ENCODE measurements around the gene RUVBL2. TPM values are rescaled to one million over a fixed set of nuclear protein-coding genes. Genes with fewer than 3 reads are reported as not detected.
"Not testable (repeated sequence)": the region's sequence is repeated elsewhere in the genome, so short reads cannot be mapped to it uniquely, and the experiment has no call there.

RUVBL2 gene
- polyA plus RNA-seq, 3 donors = 40.1 to 44.4 (median 41.9) TPM

GRCh38 chr19:49020931-49021895, 27.5 kb downstream of the RUVBL2 start:
- no peaks in the 10 kb centered on the region for H3K9me3 ChIP-seq (replicated peaks in 1 of 2; ENCODE audit: control insufficient read depth in 1 of 2, insufficient read depth in 1 of 2, low read length in 2 of 2)
- Mint-ChIP-seq H3K36me3 (peaks cover 9 to 10% of the 10 kb centered on the region in 2 donors), H3K27ac (no peak overlapping the region), H3K4me1 (peaks cover 29% of the 10 kb centered on the region), H3K27me3 (ENCODE audit: low read depth in 3 of 3) (peaks cover 36 to 53% (median 50%) of the 10 kb centered on the region in 3 donors), H3K4me3 (peak overlapping the region in 1 of 2 donors; percentile 55), H3K9me3 (peaks cover 0 to 10% (median 5%) of the 10 kb centered on the region in 7 donors)
- intact Hi-C loops (cut with micrococcal nuclease) = no loop called here
- no peak overlapping the region for H3K27ac ChIP-seq (ENCODE audit: low read depth in 1 of 2, low read length in 2 of 2)
- H3K27me3 ChIP-seq (ENCODE audit: control insufficient read depth in 2 of 2, insufficient read depth in 2 of 2, low read length in 2 of 2) = peaks cover 14 to 49% of the 10 kb centered on the region in 2 donors
- TF ChIP-seq CTCF (IDR thresholded peaks at IDR 0.05) = no peak
- no peaks in the 10 kb centered on the region for H3K79me2 ChIP-seq (ENCODE audit: insufficient read depth, low read length)
- no peak overlapping the region for H3K4me2 ChIP-seq (replicated peaks; ENCODE audit: extremely low read depth, low read length, poor library complexity, severe bottlenecking)
- no peaks in the 10 kb centered on the region for H4K20me1 ChIP-seq (ENCODE audit: insufficient read depth, low read length)
- H3K4me1 ChIP-seq (ENCODE audit: control insufficient read depth in 1 of 2, insufficient read depth in 2 of 2, low read length in 2 of 2) = peaks cover 24 to 29% of the 10 kb centered on the region in 2 donors
- peaks cover 0 to 2% of the 10 kb centered on the region in 2 donors for H3K36me3 ChIP-seq (replicated peaks in 1 of 2; ENCODE audit: control insufficient read depth in 1 of 2, insufficient read depth in 2 of 2, low read length in 2 of 2)
- 49% methylated on average over 16 of the region's 16 CpGs for WGBS (ENCODE audit: insufficient coverage)
- DNase-seq = peak in 2 of 3 donors; percentile 11 to 47
- no peak overlapping the region for H3K9ac ChIP-seq (ENCODE audit: insufficient read depth, low read length, poor library complexity, severe bottlenecking)
- no peak overlapping the region for H2AFZ ChIP-seq (ENCODE audit: insufficient read depth, low read depth, low read length, poor library complexity, severe bottlenecking)
- no peak overlapping the region for H3K4me3 ChIP-seq (replicated peaks in 1 of 3; ENCODE audit: low read depth in 2 of 3, low read length in 3 of 3)

- peaks cover 14 to 47% of the 10 kb centered on the region in 2 donors for H3K27me3 ChIP-seq (ENCODE audit: control insufficient read depth in 2 of 2, insufficient read depth in 2 of 2, low read length in 2 of 2)
- no peak overlapping the region for H3K4me2 ChIP-seq (replicated peaks; ENCODE audit: extremely low read depth, low read length, poor library complexity, severe bottlenecking)
- intact Hi-C loops (cut with micrococcal nuclease) = no loop called here
- no peak overlapping the region for H3K4me3 ChIP-seq (replicated peaks in 1 of 3; ENCODE audit: low read depth in 2 of 3, low read length in 3 of 3)
- Mint-ChIP-seq H3K36me3 (peaks cover 4 to 5% of the 10 kb centered on the region in 2 donors), H3K27ac (no peak overlapping the region), H3K27me3 (ENCODE audit: low read depth in 3 of 3) (peaks cover 36 to 51% (median 45%) of the 10 kb centered on the region in 3 donors), H3K4me3 (peak overlapping the region in 1 of 2 donors; percentile 24), H3K4me1 (peaks cover 29% of the 10 kb centered on the region), H3K9me3 (peaks cover 0 to 10% (median 5%) of the 10 kb centered on the region in 7 donors)
- H4K20me1 ChIP-seq (ENCODE audit: insufficient read depth, low read length) = no peaks in the 10 kb centered on the region
- TF ChIP-seq CTCF (IDR thresholded peaks at IDR 0.05) = no peak
- no peaks in the 10 kb centered on the region for H3K79me2 ChIP-seq (ENCODE audit: insufficient read depth, low read length)
- no peaks in the 10 kb centered on the region for H3K36me3 ChIP-seq (replicated peaks in 1 of 2; ENCODE audit: control insufficient read depth in 1 of 2, insufficient read depth in 2 of 2, low read length in 2 of 2)
- no peak overlapping the region for H3K27ac ChIP-seq (ENCODE audit: low read depth in 1 of 2, low read length in 2 of 2)
- H3K9me3 ChIP-seq (replicated peaks in 1 of 2; ENCODE audit: control insufficient read depth in 1 of 2, insufficient read depth in 1 of 2, low read length in 2 of 2) = no peaks in the 10 kb centered on the region
- no peak overlapping the region for H3K9ac ChIP-seq (ENCODE audit: insufficient read depth, low read length, poor library complexity, severe bottlenecking)
- 97% methylated on average over 5 of the region's 9 CpGs for WGBS (ENCODE audit: insufficient coverage)
- no peak overlapping the region for H2AFZ ChIP-seq (ENCODE audit: insufficient read depth, low read depth, low read length, poor library complexity, severe bottlenecking)
- no peak for DNase-seq
- peaks cover 24 to 29% of the 10 kb centered on the region in 2 donors for H3K4me1 ChIP-seq (ENCODE audit: control insufficient read depth in 1 of 2, insufficient read depth in 2 of 2, low read length in 2 of 2)
These were observed 28.4 kb downstream of the RUVBL2 start for GRCh38 chr19:49022116-49022515.

- H3K9ac ChIP-seq (ENCODE audit: insufficient read depth, low read length, poor library complexity, severe bottlenecking); H3K4me3 Mint-ChIP-seq; H3K4me1 ChIP-seq (ENCODE audit: control insufficient read depth in 1 of 2, insufficient read depth in 2 of 2, low read length in 2 of 2); H3K36me3 ChIP-seq (replicated peaks in 1 of 2; ENCODE audit: control insufficient read depth in 1 of 2, insufficient read depth in 2 of 2, low read length in 2 of 2); H3K4me3 ChIP-seq (replicated peaks in 1 of 3; ENCODE audit: low read depth in 2 of 3, low read length in 3 of 3); H3K4me2 ChIP-seq (replicated peaks; ENCODE audit: extremely low read depth, low read length, poor library complexity, severe bottlenecking); intact Hi-C loops (cut with micrococcal nuclease); H4K20me1 ChIP-seq (ENCODE audit: insufficient read depth, low read length); H3K79me2 ChIP-seq (ENCODE audit: insufficient read depth, low read length); H3K27ac ChIP-seq (ENCODE audit: low read depth in 1 of 2, low read length in 2 of 2); H3K27ac Mint-ChIP-seq; DNase-seq; H3K9me3 Mint-ChIP-seq; H3K9me3 ChIP-seq (replicated peaks in 1 of 2; ENCODE audit: control insufficient read depth in 1 of 2, insufficient read depth in 1 of 2, low read length in 2 of 2); H2AFZ ChIP-seq (ENCODE audit: insufficient read depth, low read depth, low read length, poor library complexity, severe bottlenecking); H3K36me3 Mint-ChIP-seq: not testable (repeated sequence)
- Mint-ChIP-seq H3K27me3 (ENCODE audit: low read depth in 3 of 3) (peaks cover 25 to 31% (median 28%) of the 10 kb centered on the region in 3 donors), H3K4me1 (peaks cover 13% of the 10 kb centered on the region)
- WGBS (ENCODE audit: insufficient coverage) = no CpG with 5 or more reads among the region's 15 CpGs
- H3K27me3 ChIP-seq (ENCODE audit: control insufficient read depth in 2 of 2, insufficient read depth in 2 of 2, low read length in 2 of 2) = peaks cover 5 to 26% of the 10 kb centered on the region in 2 donors
These were observed 30.5 kb downstream of the RUVBL2 start, which contains the start of gene CGB3 for GRCh38 chr19:49024233-49024632. Gene CGB3 (minus strand): TSS chr19:49024333. CDS start chr19:49023971, 362 bp downstream.
